ENCODE results near the gene CDYL2. TPM values are rescaled to one million over a fixed set of nuclear protein-coding genes. Genes with fewer than 3 reads are reported as not detected.

Gene CDYL2
- total RNA-seq: 1 to 10 TPM in 1 of 2 donors, under 1 TPM in 1; 0.84 to 4.1 TPM
- 1 to 10 TPM; 1.6 to 3.1 TPM for polyA plus RNA-seq

- DNase-seq (ENCODE audit: low spot score): no peak
- Histone ChIP-seq H3K9me3 (ENCODE audit: control insufficient read depth in 4 of 4, low read length in 3 of 4) (no peaks in the 10 kb centered on the region), H3K4me3 (ENCODE audit: low read depth in 1 of 3, low read length in 3 of 3) (peak within 1 kb of the TSS; percentile 62 to 93 (median 84)), H3K4me1 (ENCODE audit: control insufficient read depth in 4 of 4, insufficient read depth in 4 of 4, low read length in 3 of 4) (peaks cover 2 to 5% (median 3%) of the 10 kb centered on the region in 4 donors), H3K27ac (ENCODE audit: low read depth in 1 of 2, low read length in 2 of 2) (peak within 1 kb of the TSS; percentile 56), H3K9ac (ENCODE audit: low read depth in 1 of 2, low read length in 2 of 2) (no peak within 1 kb of the TSS), H3K27me3 (ENCODE audit: control insufficient read depth in 4 of 4, insufficient read depth in 4 of 4, low read length in 3 of 4) (no peaks in the 10 kb centered on the region), H3K36me3 (ENCODE audit: control insufficient read depth in 4 of 4, insufficient read depth in 3 of 4, low read depth in 1 of 4, low read length in 3 of 4) (no peaks in the 10 kb centered on the region)
- WGBS: 6% methylated on average over 63 of the region's 63 CpGs
- TF ChIP-seq RXRA (IDR thresholded peaks at IDR 0.05) (no peak), FOXA1 (IDR thresholded peaks at IDR 0.05) (no peak), RAD21 (IDR thresholded peaks at IDR 0.05) (no peak), JUND (IDR thresholded peaks at IDR 0.05) (no peak), CTCF (IDR thresholded peaks at IDR 0.05; ENCODE audit: low read depth, low read length, missing input control) (no peak), ATF3 (IDR thresholded peaks at IDR 0.05) (no peak), MAX (IDR thresholded peaks at IDR 0.05) (no peak), YY1 (IDR thresholded peaks at IDR 0.05) (no peak), SP1 (IDR thresholded peaks at IDR 0.05) (no peak), FOXA2 (IDR thresholded peaks at IDR 0.05) (no peak), REST (IDR thresholded peaks at IDR 0.05) (no peak), HNF4A (conservative IDR thresholded peaks at IDR 0.05) (no peak), TAF1 (conservative IDR thresholded peaks at IDR 0.05) (no peak), HNF4G (IDR thresholded peaks at IDR 0.05) (no peak), GABPA (IDR thresholded peaks at IDR 0.05 in 1 of 2, conservative IDR thresholded peaks at IDR 0.05 in 1 of 2) (no peak), EGR1 (IDR thresholded peaks at IDR 0.05; ENCODE audit: low read depth in 2 of 2) (no peak), NR2F2 (IDR thresholded peaks at IDR 0.05) (no peak)
Observed at GRCh38 chr16:80804526-80805383, at the start of gene CDYL2. Gene CDYL2, minus strand, starts transcription at chr16:80804598. Its CDS starts 425 bp downstream, at chr16:80804173.

Data from liver (tissue), 9 donors.